GM13976 (cell line): ENCODE results near the gene RTKN.

Experiments
- DNase-seq: peaks from one replicate; pipeline ENCODE4 v3.0.0; 2012; ENCODE audit warnings: low spot score
- in situ Hi-C: fragments of 300-500 bp; cut with MboI; formaldehyde crosslinking; loops from one replicate; pipeline ENCODE4 v1.12.0; 2022; ENCODE audit warnings: low sequenced_read_pairs, mixed read lengths, inconsistent platforms; ENCODE audit not compliant: unreplicated experiment
- TF ChIP-seq, protein P1 (sequence below): IDR thresholded peaks from 2 replicates; pipeline ENCODE4 v1.5.1; 2012; ENCODE audit warnings: borderline replicate concordance, mild to moderate bottlenecking; ENCODE audit not compliant: insufficient read depth; ENCODE audit errors: extremely low read depth, missing control alignments, control extremely low read depth

RTKN gene

DNA sequence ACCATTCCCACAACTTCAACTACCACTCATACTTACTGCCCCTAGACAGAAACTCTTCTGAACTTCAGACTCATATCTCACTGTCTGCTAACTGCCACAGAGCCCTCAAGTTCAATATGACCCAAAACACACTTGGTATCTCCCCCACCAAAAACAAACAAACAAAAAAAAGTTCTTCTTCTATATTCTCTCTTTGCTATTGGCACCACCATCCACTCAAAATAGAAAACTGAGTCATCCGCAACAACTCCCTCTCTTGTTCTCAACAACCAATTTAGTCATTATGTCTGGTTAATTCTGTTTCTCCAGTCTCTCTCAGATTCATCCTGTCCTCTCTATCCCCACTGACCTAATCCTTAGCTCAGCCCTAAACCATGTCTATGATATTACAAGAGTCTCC is 54.4 kb downstream of the RTKN start:
- DNase-seq: no peak
- TF ChIP-seq, protein P1, sequence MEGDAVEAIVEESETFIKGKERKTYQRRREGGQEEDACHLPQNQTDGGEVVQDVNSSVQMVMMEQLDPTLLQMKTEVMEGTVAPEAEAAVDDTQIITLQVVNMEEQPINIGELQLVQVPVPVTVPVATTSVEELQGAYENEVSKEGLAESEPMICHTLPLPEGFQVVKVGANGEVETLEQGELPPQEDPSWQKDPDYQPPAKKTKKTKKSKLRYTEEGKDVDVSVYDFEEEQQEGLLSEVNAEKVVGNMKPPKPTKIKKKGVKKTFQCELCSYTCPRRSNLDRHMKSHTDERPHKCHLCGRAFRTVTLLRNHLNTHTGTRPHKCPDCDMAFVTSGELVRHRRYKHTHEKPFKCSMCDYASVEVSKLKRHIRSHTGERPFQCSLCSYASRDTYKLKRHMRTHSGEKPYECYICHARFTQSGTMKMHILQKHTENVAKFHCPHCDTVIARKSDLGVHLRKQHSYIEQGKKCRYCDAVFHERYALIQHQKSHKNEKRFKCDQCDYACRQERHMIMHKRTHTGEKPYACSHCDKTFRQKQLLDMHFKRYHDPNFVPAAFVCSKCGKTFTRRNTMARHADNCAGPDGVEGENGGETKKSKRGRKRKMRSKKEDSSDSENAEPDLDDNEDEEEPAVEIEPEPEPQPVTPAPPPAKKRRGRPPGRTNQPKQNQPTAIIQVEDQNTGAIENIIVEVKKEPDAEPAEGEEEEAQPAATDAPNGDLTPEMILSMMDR: no peak
- in situ Hi-C loops: no loop called here

DNA sequence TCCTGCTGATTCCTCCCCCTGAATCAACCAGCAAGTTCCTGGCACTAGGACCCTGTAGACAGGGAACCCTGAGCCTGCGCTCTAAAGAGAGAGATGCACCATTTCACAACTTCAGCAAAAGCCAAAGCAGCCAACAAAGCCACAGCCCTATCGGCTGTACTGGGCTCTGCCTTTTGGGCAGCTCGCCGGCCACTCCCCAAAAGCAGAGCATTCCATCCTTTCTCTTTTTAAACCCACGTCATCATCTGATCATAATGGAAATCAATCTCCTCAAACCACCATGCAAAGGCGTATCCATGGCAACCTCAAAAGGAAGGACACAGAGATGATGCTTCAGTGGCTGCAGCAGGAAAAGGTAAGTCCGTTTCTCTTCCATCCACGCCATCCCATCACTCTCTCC is 56.3 kb downstream of the RTKN start:
- DNase-seq: no peak
- in situ Hi-C loops: no loop called here
- TF ChIP-seq, protein P1: no peak

DNA sequence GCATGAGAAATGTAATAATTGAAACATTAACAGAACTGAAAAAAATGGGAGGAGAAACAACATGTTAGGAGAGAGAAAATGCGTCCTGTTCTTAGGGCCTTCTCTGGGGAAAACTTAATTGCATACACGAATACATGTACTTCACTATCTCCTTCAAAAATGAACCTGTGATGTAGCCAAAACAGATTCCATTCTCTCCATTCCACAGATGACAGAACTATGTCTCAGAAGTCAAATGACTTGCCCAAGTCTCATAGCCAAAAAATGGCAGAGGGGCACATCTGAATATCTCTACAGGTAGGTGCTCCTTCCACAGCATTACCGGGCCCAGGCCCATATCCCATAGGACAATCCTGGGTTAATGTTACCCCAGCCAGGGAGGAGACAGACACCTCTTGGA is 57.7 kb downstream of the RTKN start:
- in situ Hi-C loops: no loop called here
- TF ChIP-seq, protein P1: no peak
- DNase-seq: no peak

DNA sequence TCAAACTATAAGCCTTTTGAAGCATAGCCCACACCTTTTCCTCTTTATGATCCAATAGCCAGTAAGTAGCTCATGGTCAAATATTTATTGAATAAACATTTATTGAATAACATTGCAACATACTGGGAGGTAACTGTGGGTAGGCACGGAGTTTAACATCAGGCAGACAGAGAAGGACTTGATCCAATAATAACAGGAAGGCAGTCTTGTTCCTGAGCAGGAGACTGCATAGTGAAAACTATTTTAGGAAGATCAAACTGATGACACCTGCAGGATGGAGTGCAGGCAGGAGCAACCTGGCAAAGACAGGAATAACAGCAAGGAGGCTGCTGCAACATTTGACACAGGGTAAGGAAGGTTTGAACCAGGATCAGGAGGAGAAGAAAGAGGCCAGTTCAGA is 58.5 kb downstream of the RTKN start:
- DNase-seq: no peak
- TF ChIP-seq, protein P1: no peak
- in situ Hi-C loops: no loop called here

DNA sequence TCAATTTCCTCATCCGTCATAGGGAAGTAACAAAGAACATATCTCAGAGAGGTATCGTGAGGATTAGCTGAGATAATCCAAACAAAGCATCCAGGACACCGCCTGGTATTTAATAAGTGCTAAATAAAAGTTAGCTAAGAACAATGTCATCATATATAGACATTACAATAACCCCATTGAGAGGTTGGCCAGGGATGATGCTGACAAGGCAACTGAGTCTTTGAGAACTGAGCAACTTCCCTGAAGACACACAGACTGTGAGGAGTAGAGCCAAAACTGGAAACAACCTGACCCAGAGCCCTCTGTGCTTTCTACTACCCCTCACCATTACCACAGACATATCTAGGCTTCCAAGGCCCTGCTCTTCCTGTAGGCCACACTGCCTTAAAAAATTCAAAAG is 60.0 kb downstream of the RTKN start:
- in situ Hi-C loops: no loop called here
- TF ChIP-seq, protein P1: no peak
- DNase-seq: no peak

DNA sequence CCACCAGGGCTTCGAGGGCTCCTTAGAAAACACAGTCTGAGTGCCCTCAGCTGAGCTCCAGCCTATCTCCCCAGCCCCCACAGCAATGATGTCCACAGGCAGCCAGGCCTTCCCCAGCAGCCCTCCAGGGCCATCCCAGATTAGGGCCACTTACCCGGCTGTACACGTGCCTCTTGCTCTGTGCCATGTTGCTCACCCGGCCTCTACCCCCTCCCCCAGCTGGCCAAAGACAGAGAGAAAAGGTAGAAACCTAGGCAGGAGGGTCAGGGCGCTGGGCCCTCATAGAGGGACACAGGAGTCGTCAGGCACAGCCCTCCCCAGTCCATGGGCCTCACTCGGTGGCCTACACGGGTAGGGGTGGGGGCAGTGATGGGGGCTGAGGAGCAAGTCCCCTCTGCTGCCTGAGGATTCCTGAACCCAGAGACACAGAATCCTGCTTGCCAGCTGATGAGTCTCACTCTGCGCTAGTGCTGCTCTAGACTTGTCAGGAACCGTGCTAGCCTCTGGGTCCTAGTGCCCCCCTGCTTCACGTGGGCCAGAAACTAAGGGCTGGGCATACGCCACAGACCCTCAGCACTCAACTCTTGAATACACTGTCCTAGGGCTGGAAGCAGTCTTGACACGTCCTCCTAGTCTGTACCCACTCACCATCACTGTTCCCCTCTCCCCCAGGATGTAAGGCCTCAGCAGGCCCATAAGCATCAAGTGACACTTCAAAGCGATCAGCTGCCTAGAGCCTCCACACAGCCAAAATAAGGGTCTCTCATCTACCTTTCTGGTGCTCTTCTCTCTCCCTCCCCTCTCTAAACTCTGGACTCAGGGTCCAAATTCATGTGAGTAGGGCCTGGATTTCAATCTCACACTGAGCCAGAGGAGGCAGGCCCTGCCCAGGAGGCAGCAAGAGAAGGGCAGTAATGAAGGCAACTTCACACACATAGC is 61.6 kb downstream of the RTKN start, which contains the start of gene DCTN1:
DCTN1 (minus strand) TSS at position 461 of the 939 bp plus-strand sequence; CDS start at position 187, 274 bp downstream.
- no peak for DNase-seq
- TF ChIP-seq, protein P1: no peak
- in situ Hi-C loops: no loop called here

DNA sequence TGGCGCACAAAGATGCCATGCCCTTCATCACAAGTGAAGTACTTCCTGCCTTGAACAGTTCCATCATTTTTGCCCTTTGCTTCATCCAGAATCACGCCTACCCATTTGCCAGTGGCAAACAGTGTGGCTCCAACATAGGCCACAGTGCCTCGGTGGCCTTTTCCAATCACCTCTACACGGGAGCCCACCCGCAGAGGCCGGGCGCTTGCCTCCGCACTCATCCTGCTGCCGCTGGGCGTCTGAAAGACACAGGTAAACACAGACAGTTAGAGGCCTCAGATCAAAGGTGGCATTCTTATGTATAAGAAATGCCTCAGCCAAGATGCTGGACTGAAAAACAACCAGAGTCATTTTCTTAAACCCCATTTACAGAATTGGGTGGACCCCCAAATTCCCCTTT is 63.7 kb downstream of the RTKN start:
- TF ChIP-seq, protein P1: no peak
- DNase-seq: no peak
- in situ Hi-C loops: no loop called here
